IPS-20b (cell line): ENCODE measurements around the gene CDHR5.
"Not testable (repeated sequence)": the region's sequence is repeated elsewhere in the genome, so short reads cannot be mapped to it uniquely, and the experiment has no call there.

Source experiments
- H3K27ac ChIP-seq: one replicate; pipeline ENCODE4 v1.5.1; 2013; ENCODE audit warnings: low read length
- H3K27me3 ChIP-seq: 2 replicates; pipeline ENCODE4 v1.6.1; 2013; ENCODE audit warnings: mild to moderate bottlenecking, low read length, inconsistent platforms; ENCODE audit not compliant: insufficient read depth
- H3K36me3 ChIP-seq: 2 replicates; pipeline ENCODE4 v1.6.1; 2013; ENCODE audit warnings: low read depth, mild to moderate bottlenecking, inconsistent platforms, low read length, moderate library complexity; ENCODE audit not compliant: insufficient read depth
- H3K4me1 ChIP-seq: 2 replicates; pipeline ENCODE4 v1.6.1; 2013; ENCODE audit warnings: mild to moderate bottlenecking, control low read depth, inconsistent platforms, low read length, moderate library complexity; ENCODE audit not compliant: insufficient read depth
- H3K4me3 ChIP-seq: 2 replicates; pipeline ENCODE4 v1.5.1; 2013; ENCODE audit warnings: mild to moderate bottlenecking, low read length, inconsistent platforms
- H3K9ac ChIP-seq: 2 replicates; pipeline ENCODE4 v1.6.1; 2013; ENCODE audit warnings: low read depth, mild to moderate bottlenecking, inconsistent platforms, low read length, moderate library complexity
- H3K9me3 ChIP-seq: 2 replicates; pipeline ENCODE4 v1.6.1; 2013; ENCODE audit warnings: mild to moderate bottlenecking, low read depth, low read length, inconsistent platforms; ENCODE audit not compliant: insufficient read depth

CDHR5 gene

DNA sequence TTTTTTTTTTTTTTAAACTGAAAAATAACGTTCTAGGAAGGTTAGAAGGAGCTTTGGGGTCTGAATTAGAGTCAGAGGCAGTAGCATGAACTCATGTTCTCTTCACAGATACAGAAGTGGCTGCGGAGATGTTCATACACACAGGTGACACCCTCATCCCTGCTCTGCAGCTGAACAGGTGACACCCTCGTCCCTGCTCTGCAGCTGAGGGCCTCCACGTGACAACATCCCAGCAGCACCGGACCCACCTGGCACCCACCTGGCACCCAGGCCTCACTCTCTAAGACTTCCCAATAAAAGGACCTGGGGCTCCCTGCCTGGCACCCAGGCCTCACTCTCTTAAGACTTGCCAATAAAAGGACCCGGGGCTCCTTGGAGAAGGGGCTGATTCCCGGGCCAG, 32.1 kb upstream of the CDHR5 start:
- H3K27me3 ChIP-seq = no peaks in the 10 kb centered on the region
- no peaks in the 10 kb centered on the region for H3K4me1 ChIP-seq
- no peaks in the 10 kb centered on the region for H3K9me3 ChIP-seq
- H3K4me3 ChIP-seq = no peak overlapping the region
- H3K9ac ChIP-seq = no peak overlapping the region
- H3K36me3 ChIP-seq = peaks cover 30% of the 10 kb centered on the region
- H3K27ac ChIP-seq = no peak overlapping the region

DNA sequence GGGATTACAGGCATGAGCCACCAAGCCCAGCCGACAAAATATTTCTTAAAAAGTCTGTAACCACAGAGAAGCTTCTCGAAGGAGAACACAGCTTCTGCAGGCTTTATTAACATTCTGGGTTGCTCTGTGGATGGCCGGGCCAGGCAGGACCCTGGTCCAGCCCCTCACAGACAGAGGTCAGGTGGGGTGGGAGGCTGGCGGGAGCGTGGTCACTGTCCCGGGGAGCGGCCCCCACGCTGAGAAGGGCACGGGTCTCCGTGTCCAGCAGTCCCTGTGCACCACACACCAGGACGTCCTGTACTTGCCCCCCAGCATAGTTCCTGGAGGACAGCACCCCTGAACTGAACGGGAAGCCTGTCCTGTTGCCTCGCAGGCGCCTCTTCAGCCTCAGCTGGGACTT, 31.7 kb upstream of the CDHR5 start:
- Histone ChIP-seq H3K4me1 (no peaks in the 10 kb centered on the region), H3K4me3 (no peak overlapping the region), H3K9ac (no peak overlapping the region), H3K27ac (no peak overlapping the region), H3K27me3 (no peaks in the 10 kb centered on the region), H3K9me3 (no peaks in the 10 kb centered on the region), H3K36me3 (peaks cover 26% of the 10 kb centered on the region)

DNA sequence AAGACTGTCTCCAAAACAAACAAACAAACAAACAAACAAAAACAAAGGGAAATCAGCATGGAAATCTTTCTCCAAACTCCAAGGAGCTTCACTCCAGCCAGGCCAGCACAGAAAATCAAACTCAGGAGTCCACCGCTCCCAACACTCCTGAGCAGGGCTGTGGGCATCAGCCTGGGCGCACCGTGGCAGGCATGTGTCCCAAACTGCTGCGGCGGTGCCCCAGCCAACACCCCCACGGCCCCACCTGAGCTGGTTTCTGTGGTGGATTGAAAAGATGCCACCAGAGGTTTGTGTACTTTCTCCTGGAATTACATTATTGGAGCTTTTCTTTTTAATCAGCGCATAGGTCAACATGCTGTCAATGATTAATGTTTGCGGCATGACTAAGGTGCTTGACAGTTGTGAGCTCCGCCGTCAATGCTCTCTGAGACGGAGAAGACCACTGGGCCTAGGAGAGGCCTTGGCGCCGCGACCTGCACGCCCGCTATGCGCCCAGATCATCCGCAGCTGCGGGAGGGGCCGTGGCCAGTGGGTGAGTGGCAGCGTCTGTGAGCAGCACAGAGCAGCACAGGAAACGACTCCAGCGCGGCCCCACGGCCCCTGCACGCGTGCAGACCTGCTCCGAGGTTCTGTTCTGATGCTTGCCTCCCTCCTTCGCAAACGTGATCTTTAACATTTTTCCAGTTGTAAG, 30.4 kb upstream of the CDHR5 start:
- peaks cover 16% of the 10 kb centered on the region; the same call in 1 of the 2 replicates for H3K36me3 ChIP-seq
- no peak overlapping the region for H3K27ac ChIP-seq
- no peaks in the 10 kb centered on the region for H3K9me3 ChIP-seq
- H3K9ac ChIP-seq = no peak overlapping the region
- H3K27me3 ChIP-seq = no peaks in the 10 kb centered on the region
- no peak overlapping the region for H3K4me3 ChIP-seq
- H3K4me1 ChIP-seq = no peaks in the 10 kb centered on the region

DNA sequence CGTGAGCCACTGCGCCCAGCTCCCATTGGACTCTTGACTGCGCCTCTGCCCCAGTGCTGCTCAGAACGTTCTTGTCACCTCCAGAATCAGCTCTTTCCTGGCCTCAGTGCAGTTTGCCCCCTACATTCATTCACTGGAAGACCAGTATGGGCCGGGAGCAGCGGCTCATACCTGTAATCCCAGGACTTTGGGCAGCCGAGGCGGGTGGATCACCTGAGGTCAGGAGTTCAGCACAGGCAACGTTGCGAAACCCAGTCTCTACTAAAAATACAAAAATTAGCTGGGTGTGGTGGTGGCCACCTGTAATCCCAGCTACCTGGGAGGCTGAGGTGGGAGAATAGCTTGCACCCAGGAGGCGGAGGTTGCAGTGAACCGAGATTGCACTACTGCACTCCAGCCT, 29.7 kb upstream of the CDHR5 start:
- H3K4me1 ChIP-seq, H3K27ac ChIP-seq, H3K9me3 ChIP-seq, H3K27me3 ChIP-seq, H3K4me3 ChIP-seq, H3K9ac ChIP-seq: not testable (repeated sequence)
- peaks cover 13% of the 10 kb centered on the region; the same call in 1 of the 2 replicates for H3K36me3 ChIP-seq

DNA sequence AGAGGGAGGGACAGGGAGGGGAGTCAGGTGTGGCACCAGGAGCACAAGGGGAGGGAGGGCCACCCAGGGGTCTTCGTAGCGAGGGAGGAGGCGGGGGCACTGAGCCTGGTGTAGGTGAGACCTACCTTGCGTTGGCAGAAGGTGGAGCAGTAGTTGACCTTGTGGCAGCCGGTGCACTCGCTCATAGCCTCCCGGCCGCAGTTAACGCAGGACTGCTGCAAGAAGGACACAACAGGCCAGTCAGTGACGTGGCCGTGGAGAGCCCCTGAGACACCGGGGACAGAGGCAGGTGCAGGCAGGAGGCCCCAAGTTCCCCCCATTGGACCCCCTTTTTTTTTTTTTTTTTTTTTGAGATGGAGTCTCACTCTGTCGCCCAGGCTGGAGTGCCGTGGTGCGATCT, 29.1 kb upstream of the CDHR5 start:
- no peak overlapping the region for H3K9ac ChIP-seq
- peaks cover 11% of the 10 kb centered on the region; the same call in 1 of the 2 replicates for H3K36me3 ChIP-seq
- no peak overlapping the region for H3K4me3 ChIP-seq
- H3K9me3 ChIP-seq = no peaks in the 10 kb centered on the region
- no peaks in the 10 kb centered on the region for H3K4me1 ChIP-seq
- H3K27ac ChIP-seq = no peak overlapping the region
- H3K27me3 ChIP-seq = no peaks in the 10 kb centered on the region

DNA sequence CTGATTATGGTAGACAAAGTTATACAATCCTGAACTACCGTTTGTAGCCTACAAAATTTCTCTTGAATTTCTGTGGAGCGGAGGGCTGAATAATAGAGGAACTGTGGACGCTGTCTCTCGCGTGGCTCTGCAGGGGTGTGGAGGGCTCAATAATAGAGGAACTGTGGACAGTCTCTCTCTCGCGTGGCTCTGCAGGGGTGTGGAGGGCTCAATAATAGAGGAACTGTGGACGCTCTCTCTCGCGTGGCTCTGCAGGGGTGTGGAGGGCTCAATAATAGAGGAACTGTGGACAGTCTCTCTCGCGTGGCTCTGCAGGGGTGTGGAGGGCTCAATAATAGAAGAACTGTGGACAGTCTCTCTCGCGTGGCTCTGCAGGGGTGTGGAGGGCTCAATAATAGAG, 28.4 kb upstream of the CDHR5 start:
- H3K9ac ChIP-seq, H3K4me3 ChIP-seq, H3K9me3 ChIP-seq, H3K4me1 ChIP-seq, H3K27ac ChIP-seq, H3K27me3 ChIP-seq: not testable (repeated sequence)
- peaks cover 11% of the 10 kb centered on the region; the same call in 1 of the 2 replicates for H3K36me3 ChIP-seq

DNA sequence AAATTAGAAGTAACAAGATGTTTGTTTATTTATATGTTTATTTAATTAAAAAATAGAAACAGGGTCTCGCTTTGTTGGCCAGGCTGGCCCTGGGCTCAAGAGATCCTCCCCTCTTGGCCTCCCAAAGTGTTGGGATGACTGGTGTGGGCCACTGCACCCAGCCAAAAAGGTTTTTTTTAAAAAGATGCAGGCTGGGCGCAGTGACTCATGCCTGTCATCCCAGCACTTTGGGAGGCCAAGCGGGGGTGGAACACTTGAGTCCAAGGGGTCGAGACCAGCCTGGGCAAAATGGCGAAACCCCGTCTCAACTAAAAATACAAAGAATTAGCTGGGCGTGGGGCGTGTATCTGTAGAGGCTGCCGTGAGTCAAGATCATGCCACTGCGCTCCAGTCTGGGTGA, 25.7 kb upstream of the CDHR5 start:
- H3K27ac ChIP-seq = no peak overlapping the region
- peaks cover 4% of the 10 kb centered on the region; the same call in 1 of the 2 replicates for H3K36me3 ChIP-seq
- no peak overlapping the region for H3K4me3 ChIP-seq
- H3K9me3 ChIP-seq = no peaks in the 10 kb centered on the region
- no peaks in the 10 kb centered on the region for H3K4me1 ChIP-seq
- no peak overlapping the region for H3K9ac ChIP-seq
- no peaks in the 10 kb centered on the region for H3K27me3 ChIP-seq

DNA sequence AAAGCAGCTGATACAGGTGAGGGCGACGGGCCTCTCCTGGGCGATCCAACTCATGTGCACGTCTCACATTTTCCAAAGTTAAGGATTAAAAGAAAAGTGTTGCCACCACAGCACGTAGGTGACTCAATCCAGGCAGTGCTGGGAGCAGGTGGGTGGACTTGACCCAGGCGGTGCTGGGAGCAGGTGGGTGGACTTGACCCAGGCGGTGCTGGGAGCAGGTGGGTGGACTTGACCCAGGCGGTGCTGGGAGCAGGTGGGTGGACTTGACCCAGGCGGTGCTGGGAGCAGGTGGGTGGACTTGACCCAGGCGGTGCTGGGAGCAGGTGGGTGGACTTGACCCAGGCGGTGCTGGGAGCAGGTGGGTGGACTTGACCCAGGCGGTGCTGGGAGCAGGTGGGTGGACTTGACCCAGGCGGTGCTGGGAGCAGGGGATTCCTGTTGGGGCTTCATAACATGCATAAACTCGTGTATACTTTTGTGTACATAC, 23.0 kb upstream of the CDHR5 start:
- H3K36me3 ChIP-seq, H3K9ac ChIP-seq: not testable (repeated sequence)

DNA sequence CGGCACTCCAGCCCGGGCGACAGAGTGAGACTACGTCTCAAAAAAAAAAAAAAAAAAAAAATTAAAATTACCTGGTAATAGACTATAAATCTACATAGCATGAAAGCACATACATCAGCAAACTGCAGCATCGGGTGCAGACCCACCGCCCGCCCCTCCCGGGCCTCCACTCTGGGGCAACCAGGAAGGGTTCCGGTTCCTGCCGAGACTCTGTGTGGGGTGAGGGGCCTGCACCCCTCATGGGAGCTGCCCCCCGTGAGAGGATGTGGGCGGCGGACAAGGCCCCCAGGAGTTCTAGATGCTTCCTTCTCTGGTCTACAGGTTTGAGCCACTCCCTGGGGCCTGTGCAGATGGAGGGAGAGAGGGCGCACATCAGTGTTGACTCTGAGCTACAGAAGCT, 21.5 kb upstream of the CDHR5 start:
- no peak overlapping the region for H3K27ac ChIP-seq
- H3K27me3 ChIP-seq = peaks cover 4% of the 10 kb centered on the region; the same call in 1 of the 2 replicates

More for the DNA sequence above, 23.0 kb upstream of the CDHR5 start:
- not testable (repeated sequence) for H3K9me3 ChIP-seq, H3K27ac ChIP-seq, H3K4me1 ChIP-seq, H3K4me3 ChIP-seq, H3K27me3 ChIP-seq

DNA sequence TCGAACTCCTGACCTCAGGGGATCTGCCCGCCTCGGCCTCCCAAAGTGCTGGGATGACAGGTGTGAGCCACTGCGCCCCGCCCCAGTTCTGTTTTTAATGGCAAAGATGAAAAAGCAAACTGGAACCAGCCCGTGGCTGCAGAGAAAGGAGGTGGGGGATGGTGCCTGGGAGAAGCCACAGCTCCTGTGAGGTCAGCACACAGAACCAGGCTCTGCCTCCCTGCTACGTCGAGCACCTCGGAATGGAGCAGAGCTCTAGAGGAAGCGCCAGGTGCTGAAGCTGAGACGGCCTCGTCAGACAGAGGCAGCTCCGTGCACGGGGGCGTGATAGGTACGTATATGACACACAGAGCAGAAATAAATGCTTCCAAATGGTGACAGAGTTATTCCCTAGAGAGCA, 20.8 kb upstream of the CDHR5 start:
- peaks cover 4% of the 10 kb centered on the region; the same call in 1 of the 2 replicates for H3K36me3 ChIP-seq
- H3K4me1 ChIP-seq = no peaks in the 10 kb centered on the region
- H3K27me3 ChIP-seq = peaks cover 11% of the 10 kb centered on the region; the same call in 1 of the 2 replicates
- no peak overlapping the region for H3K27ac ChIP-seq
- H3K4me3 ChIP-seq = no peak overlapping the region
- H3K9ac ChIP-seq = no peak overlapping the region
- no peaks in the 10 kb centered on the region for H3K9me3 ChIP-seq

More for the DNA sequence above, 21.5 kb upstream of the CDHR5 start:
- Histone ChIP-seq H3K4me3 (no peak overlapping the region), H3K4me1 (no peaks in the 10 kb centered on the region), H3K9ac (no peak overlapping the region), H3K36me3 (peaks cover 4% of the 10 kb centered on the region; the same call in 1 of the 2 replicates), H3K9me3 (no peaks in the 10 kb centered on the region)

DNA sequence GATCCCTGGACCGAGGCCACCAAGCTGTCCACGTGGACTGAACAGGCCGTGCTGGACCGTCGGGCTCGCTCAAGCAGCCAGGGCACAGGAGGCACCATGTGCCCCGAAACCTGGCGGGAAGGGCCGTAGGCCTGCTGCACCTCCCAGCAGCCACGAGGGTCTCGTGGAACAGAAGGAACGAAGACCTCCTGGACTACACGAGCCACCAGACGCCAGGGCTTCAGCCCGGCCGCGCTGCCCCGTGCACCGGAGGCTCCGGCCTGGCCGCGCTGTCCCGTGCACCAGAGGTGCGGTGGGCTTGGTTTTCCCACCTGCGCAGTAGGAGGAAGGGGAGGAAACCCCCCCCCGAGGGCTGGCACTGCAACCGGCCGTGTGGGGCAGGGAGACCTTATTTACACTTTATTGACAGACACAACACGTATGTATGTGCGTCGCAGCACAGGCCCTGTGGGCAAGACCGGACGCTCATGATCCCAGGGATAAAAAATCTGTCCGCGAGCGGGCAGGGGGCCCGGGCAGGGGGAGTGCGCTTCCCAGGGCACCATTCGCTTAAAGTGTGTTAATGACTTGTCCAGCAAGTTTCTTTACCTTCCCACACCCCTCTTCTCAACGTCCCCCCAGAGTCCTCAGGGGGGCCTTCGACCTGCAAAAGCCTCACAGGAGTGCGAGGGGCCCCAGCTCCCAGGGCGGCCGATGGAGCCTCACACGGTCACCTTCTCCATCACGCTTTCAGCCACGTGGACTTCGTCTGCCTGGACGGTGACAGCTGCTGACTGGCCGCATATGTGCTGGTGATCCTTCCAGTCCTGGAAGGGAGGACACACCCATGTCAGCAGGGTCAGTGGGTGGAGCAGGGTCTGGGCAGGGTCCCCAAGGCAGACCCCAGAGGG, 19.3 kb upstream of the CDHR5 start:
- H3K36me3 ChIP-seq = no peaks in the 10 kb centered on the region
- H3K27me3 ChIP-seq = peaks cover 23% of the 10 kb centered on the region
- no peak overlapping the region for H3K9ac ChIP-seq
- H3K27ac ChIP-seq = no peak overlapping the region
- H3K9me3 ChIP-seq = no peaks in the 10 kb centered on the region
- no peaks in the 10 kb centered on the region for H3K4me1 ChIP-seq
- no peak overlapping the region for H3K4me3 ChIP-seq

DNA sequence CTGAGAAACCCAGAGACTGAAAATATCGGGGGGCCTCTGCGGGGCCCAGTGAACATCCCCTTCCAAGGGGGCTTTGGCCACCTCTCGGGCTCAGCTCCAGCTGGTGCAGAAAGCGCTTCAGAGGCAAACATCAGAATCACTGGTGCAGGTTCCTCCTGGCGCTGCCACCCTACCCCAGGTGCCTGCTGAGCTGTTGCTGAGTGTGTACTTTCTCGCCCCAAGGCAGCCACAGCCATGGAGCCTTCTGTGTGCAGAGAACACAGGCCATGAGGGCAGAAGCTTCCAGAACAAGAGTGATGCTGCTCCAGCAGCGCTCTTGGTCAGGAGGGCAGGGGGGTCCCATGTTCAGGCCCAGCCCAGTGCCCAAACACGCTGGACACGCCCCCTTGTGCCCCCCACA, 18.6 kb upstream of the CDHR5 start:
- Histone ChIP-seq H3K4me1 (peaks cover 1% of the 10 kb centered on the region; the same call in 1 of the 2 replicates), H3K36me3 (no peaks in the 10 kb centered on the region), H3K4me3 (no peak overlapping the region), H3K9ac (no peak overlapping the region), H3K9me3 (no peaks in the 10 kb centered on the region), H3K27ac (no peak overlapping the region), H3K27me3 (peaks cover 31% of the 10 kb centered on the region)
